ENCODE measurements around the gene TTC13.

Gene TTC13

GRCh38 chr1:230913496-230913895, 65.2 kb downstream of the TTC13 start:
- H3K4me3 ChIP-seq (ENCODE audit: low read depth, low read length): no peak overlapping the region
- TF ChIP-seq CTCF (IDR thresholded peaks at IDR 0.05; ENCODE audit: insufficient read depth, low read length, missing control alignments): no peak
- CTCF ChIA-PET: interaction anchor here (1.0 to 12.5 kb wide), 3 partner anchors 12 to 114 kb away, joined by 4 to 261 read pairs (median 60); no protein-coding TSS in a partner anchor
- POLR2A ChIA-PET: no interaction called here
- no peak for DNase-seq (ENCODE audit: low read depth, low spot score)

GRCh38 chr1:230910755-230911117, 67.9 kb downstream of the TTC13 start:
- POLR2A ChIA-PET: no interaction called here
- no peak for DNase-seq (ENCODE audit: low read depth, low spot score)
- H3K4me3 ChIP-seq (ENCODE audit: low read depth, low read length): no peak overlapping the region
- TF ChIP-seq CTCF (IDR thresholded peaks at IDR 0.05; ENCODE audit: insufficient read depth, low read length, missing control alignments): no peak
- CTCF ChIA-PET: interaction anchor here (0.6 to 2.6 kb wide), 5 partner anchors 8 to 113 kb away, joined by 3 to 11 read pairs (median 4); no protein-coding TSS in a partner anchor

GRCh38 chr1:230909974-230910754, 68.5 kb downstream of the TTC13 start:
- TF ChIP-seq CTCF (IDR thresholded peaks at IDR 0.05; ENCODE audit: insufficient read depth, low read length, missing control alignments): no peak
- H3K4me3 ChIP-seq (ENCODE audit: low read depth, low read length): no peak overlapping the region
- ChIA-PET POLR2A (no interaction called here), CTCF (interaction anchor here (0.9 to 2.6 kb wide), 4 partner anchors 8 to 113 kb away, joined by 3 to 11 read pairs (median 4); no protein-coding TSS in a partner anchor)
- no peak for DNase-seq (ENCODE audit: low read depth, low spot score)

- TF ChIP-seq CTCF (IDR thresholded peaks at IDR 0.05; ENCODE audit: insufficient read depth, low read length, missing control alignments): no peak
- ChIA-PET CTCF (interaction anchor here (1.2 to 5.7 kb wide), 2 partner anchors 9 to 10 kb away, joined by 7 to 48 read pairs; no protein-coding TSS in a partner anchor), POLR2A (no interaction called here)
- H3K4me3 ChIP-seq (ENCODE audit: low read depth, low read length): no peak overlapping the region
- DNase-seq (ENCODE audit: low read depth, low spot score): no peak
Measured at GRCh38 chr1:230907472-230908205, 71.0 kb downstream of the TTC13 start.

GRCh38 chr1:230906226-230906625, 72.4 kb downstream of the TTC13 start:
- ChIA-PET POLR2A (interaction anchor here (0.9 kb wide), 1 partner anchor 14 kb away, joined by 7 read pairs; no protein-coding TSS in a partner anchor), CTCF (interaction anchor here (0.6 to 5.7 kb wide), 4 partner anchors 11 to 303 kb away, joined by 3 to 48 read pairs (median 5); no protein-coding TSS in a partner anchor)
- no peak overlapping the region for H3K4me3 ChIP-seq (ENCODE audit: low read depth, low read length)
- no peak for TF ChIP-seq CTCF (IDR thresholded peaks at IDR 0.05; ENCODE audit: insufficient read depth, low read length, missing control alignments)
- no peak for DNase-seq (ENCODE audit: low read depth, low spot score)

GRCh38 chr1:230905733-230906132, 72.9 kb downstream of the TTC13 start:
- ChIA-PET POLR2A (no interaction called here), CTCF (interaction anchor here (0.8 to 5.7 kb wide), 4 partner anchors 11 to 109 kb away, joined by 3 to 48 read pairs (median 5); no protein-coding TSS in a partner anchor)
- DNase-seq (ENCODE audit: low read depth, low spot score): no peak
- H3K4me3 ChIP-seq (ENCODE audit: low read depth, low read length): no peak overlapping the region
- no peak for TF ChIP-seq CTCF (IDR thresholded peaks at IDR 0.05; ENCODE audit: insufficient read depth, low read length, missing control alignments)

Data from AG04449 (cell line).